ENCODE results near the gene CCDC148.
"Not testable (repeated sequence)": the region's sequence is repeated elsewhere in the genome, so short reads cannot be mapped to it uniquely, and the experiment has no call there.

The CCDC148 gene

GRCh38 chr2:158350751-158351465 lies 105.6 kb downstream of the CCDC148 start:
- DNase-seq, result not testable (repeated sequence)

DNA sequence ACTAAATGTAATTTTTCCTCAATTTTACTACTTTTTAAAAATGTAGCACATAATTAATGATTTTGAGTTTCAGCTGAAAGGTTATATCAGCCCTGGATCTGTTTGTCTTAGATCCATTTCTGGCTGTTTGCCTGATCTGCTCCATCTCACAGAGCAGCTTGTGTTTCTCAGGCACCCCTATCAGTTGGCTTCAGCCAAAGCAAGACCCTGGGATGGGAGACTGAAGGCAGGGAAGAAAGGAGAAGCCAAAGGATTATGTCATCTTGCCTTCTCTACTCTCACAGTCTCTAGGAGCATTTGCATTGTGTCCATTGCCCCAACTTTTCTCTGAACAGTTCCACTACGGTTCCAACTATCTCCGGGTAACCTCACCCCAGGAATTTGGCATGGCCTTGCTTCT lies 110.5 kb downstream of the CCDC148 start:
- no peak for DNase-seq

DNA sequence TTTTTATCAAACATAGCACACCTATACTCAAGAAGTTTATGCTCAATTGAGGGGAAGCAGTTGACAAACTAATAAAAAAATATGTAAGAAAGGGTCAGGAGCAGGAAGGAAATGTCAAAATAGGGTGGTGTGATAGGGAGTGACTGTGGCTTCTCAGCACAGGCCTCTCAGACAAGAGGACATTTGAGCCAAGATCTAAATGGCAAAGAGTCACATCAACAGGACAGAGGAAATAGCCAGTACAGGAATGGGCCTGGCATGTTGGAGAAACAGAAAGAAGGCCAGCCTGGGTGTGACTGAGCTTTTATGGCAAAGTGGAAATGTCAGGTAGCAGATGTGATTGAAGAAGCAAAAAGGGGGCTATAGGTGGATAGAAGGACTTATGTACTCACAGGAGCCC lies 117.0 kb downstream of the CCDC148 start:
- DNase-seq, result no peak

DNA sequence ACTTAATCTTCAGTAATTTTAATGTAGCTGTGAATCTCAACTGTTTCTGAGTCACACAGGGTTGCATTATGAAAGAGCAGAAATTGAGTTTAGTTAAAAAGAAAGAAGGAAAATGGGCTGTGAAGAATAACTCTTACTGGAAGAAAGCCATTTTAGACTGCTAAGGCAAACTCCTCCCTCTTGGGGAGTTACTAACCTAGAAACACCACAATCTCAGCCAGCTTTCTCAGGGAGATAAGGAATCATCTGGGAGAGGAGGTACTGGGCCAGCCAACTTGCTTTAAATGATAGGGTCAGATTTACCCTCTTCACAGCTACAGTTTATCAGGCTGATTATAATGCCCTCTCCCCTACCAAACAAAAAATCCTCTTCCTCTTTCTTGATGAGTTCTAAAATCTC lies 119.5 kb downstream of the CCDC148 start:
- no peak for DNase-seq

DNA sequence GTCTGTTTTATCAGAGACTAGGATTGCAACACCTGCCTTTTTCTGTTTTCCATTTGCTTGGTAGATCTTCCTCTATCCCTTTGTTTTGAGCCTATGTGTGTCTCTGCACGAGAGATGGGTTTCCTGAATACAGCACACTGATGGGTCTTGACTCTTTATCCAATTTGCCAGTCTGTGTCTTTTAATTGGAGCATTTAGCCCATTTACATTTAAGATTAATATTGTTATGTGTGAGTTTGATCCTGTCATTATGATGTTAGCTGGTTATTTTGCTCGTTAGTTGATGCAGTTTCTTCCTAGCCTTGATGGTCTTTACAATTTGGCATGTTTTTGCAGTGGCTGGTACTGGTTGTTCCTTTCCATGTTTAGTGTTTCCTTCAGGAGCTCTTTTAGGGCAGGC lies 124.8 kb downstream of the CCDC148 start:
- DNase-seq, result not testable (repeated sequence)

GRCh38 chr2:158325782-158326340 lies 130.7 kb downstream of the CCDC148 start:
- no peak for DNase-seq

GRCh38 chr2:158325031-158325781 lies 131.3 kb downstream of the CCDC148 start:
- no peak for DNase-seq

DNA sequence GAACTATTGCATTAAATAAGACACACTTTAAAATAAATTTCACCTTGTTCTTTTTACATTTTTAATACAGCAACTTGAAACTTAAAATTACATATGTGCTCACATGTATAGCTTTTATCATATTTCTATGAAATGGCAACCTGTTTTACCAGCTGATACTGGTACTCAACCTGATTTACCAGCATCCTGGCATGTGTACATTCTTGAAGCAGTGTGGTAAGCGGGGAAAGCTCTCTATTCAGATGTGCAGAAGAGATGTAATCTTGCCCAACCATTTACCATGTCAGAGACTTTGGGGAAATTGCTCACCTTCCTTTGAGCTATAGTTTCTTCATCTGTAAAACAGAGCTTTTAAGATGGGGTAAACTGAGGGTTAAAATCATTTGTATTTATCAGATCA lies 133.2 kb downstream of the CCDC148 start:
- DNase-seq, result no peak

DNA sequence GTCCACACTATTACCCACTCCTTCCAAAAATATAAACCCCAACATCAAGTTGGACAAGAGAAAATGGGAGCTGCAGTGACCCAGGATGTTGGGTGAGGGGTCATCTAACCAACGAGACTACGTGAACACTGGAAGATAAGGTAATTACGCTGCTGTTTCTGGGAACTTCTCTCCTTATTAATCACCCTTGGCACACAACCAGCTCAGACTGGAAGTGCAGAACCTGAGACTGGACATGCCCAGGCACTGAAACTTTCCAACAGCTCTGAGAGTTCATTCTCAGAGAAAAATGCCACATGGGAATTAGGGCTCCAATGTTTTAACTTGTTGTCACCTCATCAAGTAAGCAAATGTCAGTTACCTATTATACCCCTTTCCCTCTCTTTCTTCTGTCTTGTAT lies 135.3 kb downstream of the CCDC148 start:
- DNase-seq, result no peak

DNA sequence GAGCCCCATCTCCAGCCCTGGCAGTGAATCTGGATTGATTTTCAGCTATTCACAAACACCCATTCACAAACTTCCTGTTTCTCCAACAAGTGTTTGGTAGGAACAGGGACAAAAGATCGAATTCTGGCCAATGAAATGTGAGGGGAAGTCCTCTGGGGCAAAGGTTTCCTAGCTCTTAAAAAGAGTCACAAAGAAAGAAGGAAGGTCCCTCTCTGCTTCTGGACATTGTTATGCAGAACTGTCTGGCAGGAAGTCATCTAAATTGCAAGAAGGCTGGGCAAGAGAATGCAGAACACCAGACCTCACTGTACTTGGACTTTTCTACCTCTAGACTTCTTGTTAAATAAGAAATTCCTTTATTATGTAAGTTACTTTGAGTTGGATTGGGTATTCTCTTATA lies 137.3 kb downstream of the CCDC148 start:
- DNase-seq, result no peak

DNA sequence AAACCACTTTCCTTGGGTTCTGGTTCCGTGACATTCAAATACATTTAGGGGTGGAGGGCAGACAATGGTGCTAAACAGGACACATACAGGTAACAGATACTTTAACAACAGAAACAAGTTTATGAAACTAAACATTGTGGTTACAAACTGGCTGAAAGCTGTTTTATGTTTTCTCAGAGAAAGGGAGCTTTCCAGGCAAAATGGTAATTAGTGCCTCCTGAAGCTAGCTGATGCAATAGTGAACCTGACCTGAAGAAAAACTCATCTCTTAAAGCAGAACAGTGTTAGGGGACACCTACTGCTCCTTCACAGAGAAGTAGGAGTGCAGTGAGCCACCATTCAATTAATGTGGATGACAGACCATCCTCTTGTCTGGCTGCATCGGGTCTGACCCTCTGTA lies 138.9 kb downstream of the CCDC148 start:
- DNase-seq, result no peak

DNA sequence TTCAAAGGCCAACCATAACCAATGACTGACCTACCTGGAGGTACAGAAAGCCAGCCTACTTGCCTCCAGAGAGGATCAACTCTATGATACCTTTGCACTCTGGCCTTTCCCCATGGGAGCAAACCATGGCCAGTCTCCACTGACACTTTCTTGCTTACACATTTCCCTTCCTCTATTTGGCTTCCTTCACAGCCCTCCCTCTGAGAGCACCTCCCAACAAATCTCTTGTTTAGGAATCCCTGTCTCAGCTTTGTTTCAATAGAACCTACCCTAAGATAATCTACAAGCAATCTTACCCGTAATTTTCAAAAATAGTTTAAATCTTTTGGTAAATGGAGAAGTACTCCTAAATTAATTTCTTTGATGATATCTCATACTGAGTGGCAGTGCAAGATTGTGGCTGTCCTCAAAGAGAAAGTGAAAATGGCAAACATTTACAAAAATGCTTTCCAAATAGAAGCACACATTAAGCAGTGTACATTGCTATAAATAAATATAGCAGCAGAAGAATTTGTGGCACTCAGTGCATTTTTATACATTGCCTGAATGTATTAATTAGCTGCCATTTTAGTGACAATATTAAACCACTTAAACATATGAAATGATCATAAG lies 140.6 kb downstream of the CCDC148 start:
- no peak for DNase-seq

DNA sequence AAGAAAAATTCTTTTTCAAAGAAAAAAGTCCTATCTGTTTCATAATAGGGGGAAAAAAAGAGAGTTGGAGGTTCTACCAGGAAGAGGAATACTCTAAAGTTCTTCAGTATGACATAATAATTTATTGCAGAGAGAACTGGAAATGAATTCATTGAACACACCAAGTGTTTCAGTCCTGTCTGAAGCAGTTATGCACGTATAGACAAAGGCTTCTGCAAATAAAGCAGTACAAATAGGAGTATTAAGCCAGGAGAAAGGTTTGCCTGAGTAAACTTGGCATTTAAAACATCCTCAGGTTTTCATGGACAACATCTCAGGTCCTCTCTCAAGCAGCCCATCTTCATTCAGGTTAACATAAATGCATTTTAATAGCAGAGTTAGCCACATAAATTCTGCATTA lies 141.6 kb downstream of the CCDC148 start:
- no peak for DNase-seq

GRCh38 chr2:158313734-158314133 lies 142.8 kb downstream of the CCDC148 start:
- no peak for DNase-seq

DNA sequence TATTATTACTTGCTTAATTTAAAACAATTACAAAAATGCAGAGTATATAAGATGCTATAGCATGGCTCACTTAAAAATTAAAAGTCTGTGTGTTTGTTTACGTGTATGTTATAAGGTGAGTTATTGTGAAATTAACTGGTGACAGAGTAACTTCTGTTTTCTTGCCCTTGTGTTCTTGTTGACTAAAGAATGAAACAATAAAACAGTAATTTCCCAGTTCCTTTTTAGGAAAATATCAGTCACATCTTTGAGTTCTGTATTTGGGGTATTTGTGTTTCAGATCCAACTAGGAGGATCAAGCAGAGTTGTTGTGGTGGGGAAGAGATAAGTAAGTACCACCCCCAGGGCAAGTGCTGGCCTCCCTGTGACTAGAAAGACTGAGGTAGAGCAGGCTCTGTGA lies 143.6 kb downstream of the CCDC148 start:
- DNase-seq, result no peak

DNA sequence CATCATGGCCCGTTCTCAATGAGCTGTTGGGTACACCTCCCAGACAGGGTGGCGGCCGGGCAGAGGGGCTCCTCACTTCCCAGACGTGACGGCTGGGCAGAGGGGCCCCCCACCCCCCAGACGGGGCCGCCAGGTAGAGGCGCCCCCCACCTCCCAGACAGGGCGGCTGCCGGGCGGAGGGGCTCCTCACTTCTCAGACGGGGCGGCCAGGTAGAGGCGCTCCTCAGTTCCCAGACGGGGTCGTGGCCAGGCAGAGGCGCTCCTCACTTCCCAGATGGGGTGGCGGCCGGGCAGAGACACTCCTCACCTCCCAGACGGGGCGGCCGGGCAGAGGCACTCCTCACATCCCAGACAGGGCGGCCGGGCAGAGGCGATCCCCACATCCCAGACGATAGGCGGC lies 146.1 kb downstream of the CCDC148 start:
- DNase-seq, result not testable (repeated sequence)

DNA sequence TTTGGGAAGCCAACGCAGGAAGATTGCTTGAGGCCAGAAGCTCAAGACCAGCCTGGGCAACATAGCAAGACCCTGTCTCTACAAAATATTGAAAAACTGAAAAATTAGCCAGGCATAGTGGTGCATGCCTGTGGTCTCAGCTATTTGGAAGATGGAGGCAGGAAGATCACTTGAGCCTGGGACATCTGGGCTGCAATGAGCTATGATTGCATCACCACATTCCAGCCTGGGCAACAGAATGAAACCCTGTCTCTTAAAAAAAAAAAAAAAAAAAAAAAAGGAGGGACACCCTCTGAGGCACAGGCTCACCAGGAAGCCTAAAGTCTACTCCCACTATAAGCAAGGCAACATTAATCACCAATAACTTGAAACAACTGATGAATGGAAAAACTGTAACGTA lies 151.1 kb downstream of the CCDC148 start:
- no peak for DNase-seq

GRCh38 chr2:158300394-158300793 lies 156.2 kb downstream of the CCDC148 start:
- DNase-seq, result no peak

DNA sequence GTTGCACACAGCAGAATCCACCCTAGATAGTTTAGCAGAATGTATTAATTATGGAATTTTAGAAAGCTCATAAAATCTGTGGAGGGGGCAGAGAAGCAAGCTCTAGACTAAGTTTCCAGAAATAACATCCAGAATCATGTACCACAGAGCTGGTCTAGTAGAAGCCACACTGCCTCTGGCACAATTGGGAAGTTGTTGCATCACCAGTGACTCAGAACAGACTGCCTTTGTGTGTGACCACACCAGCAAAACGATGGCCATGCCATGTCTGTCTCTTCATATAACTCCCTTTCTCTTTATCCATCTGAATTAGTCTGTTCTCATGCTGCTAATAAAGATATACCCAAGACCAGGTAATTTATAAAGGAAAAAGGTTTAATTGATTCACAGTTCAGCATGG lies 158.9 kb downstream of the CCDC148 start:
- no peak for DNase-seq

DNA sequence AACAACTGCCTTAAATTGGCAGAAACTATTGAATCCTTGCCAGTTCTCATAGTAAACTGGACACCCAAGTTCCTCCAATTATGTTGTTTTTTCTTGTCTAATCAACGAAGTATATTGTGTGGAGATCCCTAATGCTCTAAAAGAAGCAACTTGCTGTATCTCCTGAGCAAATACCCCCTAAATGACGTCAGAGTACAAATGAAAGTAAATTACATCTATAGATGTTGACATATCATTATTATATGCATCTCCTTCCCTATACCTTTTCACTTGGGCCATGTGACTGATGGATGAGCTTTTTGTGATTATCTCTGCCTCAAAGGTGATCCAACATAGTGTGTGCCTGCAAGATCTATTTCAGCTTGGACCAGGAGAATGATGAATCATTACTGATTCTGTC lies 159.4 kb downstream of the CCDC148 start:
- no peak for DNase-seq

DNA sequence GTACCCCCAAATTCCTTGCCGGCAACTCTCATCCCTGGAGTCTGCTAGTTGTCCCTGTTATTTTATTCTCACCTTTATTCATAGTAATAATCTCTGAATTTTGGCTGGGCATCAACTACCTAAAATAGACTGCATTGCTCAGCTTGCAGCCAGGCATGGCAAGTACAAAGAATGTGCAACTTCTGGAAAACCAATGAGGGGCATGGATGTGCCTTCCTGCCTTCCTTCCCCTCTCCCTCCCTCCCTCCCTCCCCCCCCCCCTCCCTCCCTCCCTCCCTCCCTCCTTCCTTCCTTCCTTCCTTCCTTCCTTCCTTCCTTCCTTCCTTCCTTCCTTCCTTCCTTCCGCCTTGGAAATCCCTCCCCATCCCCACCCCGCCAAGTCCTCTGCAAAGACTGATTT lies 162.8 kb downstream of the CCDC148 start:
- no peak for DNase-seq

DNA sequence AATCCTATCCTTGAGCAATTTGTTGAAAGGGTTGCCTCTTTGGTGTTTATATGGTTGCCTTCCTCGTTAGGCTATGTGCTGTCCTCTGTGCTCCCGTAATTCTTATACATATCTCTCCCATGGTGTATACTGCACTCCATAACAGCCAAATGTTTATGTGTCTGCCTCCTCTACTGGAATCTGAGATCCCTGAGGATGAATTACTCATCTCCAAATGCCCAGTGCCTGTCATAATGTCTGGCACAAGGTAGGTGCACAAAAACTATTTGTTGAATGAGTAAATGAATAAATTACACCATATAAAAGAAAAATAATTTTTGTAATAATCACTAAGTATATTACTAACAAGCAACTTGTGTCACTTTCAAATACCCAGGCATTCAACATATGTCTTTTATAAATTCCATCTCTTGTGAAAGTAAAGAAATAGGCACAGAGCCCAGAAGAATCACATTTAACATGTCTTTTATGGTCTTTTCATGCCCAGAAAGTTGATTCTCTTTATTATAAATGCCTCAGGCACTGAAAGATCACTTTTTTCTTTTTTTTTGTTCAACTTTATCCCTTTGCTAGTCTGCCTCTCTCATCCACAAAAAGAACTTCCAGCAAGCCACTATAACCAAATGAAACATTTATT lies 164.9 kb downstream of the CCDC148 start:
- DNase-seq, result no peak

- DNase-seq, result no peak
These were observed 166.3 kb downstream of the CCDC148 start for GRCh38 chr2:158290225-158290624.

Data from activated gamma-delta T cell (primary cell).